ENCODE data around the gene STARD13.

Gene STARD13, protein sequence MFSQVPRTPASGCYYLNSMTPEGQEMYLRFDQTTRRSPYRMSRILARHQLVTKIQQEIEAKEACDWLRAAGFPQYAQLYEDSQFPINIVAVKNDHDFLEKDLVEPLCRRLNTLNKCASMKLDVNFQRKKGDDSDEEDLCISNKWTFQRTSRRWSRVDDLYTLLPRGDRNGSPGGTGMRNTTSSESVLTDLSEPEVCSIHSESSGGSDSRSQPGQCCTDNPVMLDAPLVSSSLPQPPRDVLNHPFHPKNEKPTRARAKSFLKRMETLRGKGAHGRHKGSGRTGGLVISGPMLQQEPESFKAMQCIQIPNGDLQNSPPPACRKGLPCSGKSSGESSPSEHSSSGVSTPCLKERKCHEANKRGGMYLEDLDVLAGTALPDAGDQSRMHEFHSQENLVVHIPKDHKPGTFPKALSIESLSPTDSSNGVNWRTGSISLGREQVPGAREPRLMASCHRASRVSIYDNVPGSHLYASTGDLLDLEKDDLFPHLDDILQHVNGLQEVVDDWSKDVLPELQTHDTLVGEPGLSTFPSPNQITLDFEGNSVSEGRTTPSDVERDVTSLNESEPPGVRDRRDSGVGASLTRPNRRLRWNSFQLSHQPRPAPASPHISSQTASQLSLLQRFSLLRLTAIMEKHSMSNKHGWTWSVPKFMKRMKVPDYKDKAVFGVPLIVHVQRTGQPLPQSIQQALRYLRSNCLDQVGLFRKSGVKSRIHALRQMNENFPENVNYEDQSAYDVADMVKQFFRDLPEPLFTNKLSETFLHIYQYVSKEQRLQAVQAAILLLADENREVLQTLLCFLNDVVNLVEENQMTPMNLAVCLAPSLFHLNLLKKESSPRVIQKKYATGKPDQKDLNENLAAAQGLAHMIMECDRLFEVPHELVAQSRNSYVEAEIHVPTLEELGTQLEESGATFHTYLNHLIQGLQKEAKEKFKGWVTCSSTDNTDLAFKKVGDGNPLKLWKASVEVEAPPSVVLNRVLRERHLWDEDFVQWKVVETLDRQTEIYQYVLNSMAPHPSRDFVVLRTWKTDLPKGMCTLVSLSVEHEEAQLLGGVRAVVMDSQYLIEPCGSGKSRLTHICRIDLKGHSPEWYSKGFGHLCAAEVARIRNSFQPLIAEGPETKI
- total RNA-seq: 0 to 0.09 reads per million in 2 donors

DNA sequence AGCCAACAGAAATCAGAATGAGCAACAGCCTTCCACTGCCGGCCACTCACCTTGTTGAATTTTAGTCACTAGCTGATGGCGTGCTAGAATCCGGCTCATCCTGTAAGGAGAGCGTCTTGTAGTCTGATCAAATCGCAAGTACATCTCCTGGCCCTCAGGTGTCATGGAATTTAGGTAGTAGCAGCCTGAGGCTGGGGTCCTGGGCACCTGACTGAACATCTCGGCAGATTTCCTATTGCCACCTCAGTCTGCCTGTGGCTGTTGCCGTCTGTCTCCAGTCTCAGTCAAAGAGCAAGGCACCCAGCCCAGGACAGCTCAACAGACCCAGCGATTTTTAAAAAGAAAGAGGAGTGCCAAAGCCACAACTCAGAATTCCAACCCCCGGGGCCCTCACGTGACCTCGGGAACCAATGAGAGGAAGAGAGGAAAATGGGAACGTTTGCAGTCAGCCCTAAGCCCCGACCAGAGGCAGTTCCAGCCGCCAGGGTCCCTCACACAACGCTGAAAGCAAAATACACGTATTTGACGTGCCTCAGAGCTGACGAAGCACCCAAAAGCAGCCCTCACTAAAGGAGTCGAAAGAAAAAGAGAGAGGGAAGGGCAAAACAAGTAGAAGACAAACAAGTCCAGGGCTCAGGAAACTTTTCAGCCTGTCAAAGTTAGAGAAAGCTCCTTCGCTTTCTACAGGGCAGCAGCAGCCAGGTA, at the start of gene STARD13:
STARD13 (minus strand) TSS at position 336 of the 705 bp plus-strand sequence; CDS start at position 219, 117 bp downstream.
- no peak for DNase-seq

GRCh38 chr13:33334831-33335230, 49.3 kb upstream of the STARD13 start:
- no peak for DNase-seq

DNA sequence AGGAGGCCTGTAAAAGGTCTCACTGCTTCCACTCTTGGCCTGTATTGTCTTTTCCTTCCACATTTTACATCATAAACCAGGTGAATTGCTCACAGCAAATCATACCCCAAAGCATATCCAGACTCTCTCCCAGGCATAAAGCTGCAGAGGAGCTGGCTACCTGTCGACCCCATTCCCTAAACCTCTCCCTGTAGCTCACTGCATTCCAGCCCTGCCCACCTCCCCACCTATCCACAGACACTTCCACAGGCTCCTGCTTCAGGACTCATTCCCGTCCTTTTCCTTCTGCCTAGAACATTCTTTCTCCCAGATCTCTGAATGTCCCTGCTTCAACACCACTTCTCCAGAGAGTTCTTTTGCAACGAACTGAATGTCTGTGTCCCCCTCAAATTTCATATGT, 46.4 kb upstream of the STARD13 start:
- no peak for DNase-seq

DNA sequence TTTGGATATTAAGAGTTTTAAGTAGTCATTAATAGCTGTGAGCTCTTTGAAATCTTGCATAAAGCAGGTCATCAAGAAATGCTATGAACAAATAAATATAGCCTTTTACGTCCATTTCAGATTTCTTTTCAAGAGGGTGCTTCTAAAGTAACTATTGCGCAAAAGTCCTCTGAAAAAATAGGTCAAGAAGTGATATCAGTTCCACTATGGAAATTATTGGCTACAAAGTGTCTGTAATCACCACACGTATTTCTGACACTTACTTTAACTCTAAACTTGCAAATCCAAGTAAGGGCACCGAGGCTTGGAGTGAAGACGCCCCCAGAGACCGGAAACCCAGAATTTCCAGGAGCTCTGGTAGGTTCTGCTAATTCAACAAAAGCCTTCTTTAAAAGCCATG, 44.9 kb upstream of the STARD13 start:
- DNase-seq: no peak

GRCh38 chr13:33328701-33329100, 43.1 kb upstream of the STARD13 start:
- DNase-seq: no peak

DNA sequence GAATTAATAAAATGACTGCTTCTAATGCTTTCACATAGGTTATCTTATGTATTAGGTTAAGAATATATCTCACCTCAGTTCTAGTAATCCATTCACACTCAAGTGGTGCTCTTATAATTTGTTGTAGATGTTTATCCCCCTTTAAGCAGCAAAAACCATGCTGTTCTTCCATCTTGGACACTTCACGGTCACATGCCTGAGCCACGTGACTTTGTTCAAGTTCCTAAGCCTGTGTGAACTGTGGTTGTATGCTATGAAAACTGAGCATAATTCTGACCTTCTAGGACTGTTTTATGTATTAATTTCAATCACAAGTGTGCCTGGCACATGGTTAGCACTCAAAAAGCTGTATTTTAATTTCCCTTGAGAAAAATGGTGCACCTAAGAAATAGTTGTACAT, 41.2 kb upstream of the STARD13 start:
- DNase-seq: no peak

- DNase-seq: no peak
These were observed 40.7 kb upstream of the STARD13 start for GRCh38 chr13:33326246-33326645.

- no peak for DNase-seq
These were observed 38.4 kb upstream of the STARD13 start for GRCh38 chr13:33323801-33324510.

DNA sequence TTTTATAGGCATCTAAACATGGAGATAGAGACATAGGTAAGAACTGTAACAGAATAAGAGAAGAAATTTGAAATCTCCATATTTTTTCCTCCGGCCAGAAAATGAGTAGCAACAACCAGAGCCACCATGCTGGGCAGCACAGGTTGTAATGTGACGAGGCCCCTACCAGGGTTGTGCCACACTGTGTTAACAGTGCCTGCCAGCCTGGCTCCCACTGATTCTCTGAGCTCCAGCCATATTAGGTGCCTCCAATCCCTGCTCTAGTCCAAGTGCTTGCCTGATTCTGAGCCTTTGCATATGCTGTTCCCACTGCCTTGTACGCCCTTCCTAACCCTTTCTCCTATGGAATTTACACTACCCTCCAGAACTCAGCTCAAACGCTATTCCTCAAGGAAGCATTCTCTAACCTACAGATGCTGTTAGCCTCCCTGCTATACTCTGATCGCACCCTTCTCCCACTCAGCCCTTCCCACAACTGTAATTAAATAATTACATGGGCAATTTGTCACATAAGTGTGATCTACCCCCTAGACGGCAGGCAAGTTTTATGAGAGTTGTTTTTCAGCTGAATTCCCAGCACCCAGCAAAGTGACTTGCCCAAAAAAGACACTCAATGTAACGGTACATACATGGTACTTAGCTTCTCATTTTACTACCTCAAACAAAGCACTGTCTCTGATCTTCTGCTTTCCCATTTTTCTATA, 37.6 kb upstream of the STARD13 start:
- no peak for DNase-seq

DNA sequence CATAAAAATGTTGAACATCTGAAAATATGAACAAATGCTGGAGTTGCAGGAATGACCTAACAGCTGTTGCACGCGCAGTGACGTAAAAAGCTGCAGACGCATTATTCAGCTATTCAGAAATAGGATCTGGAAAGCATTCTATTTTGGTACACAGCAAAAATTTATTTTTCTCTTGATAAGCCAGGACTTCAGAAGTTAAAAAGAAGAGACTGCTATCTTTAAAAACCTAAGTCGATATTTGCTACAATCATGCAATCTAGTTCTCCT, 36.9 kb upstream of the STARD13 start:
- no peak for DNase-seq

- no peak for DNase-seq
These were observed 36.4 kb upstream of the STARD13 start for GRCh38 chr13:33321686-33322542.

GRCh38 chr13:33319859-33320258, 34.3 kb upstream of the STARD13 start:
- no peak for DNase-seq

GRCh38 chr13:33318744-33319143, 33.2 kb upstream of the STARD13 start:
- no peak for DNase-seq

- no peak for DNase-seq
These were observed 32.5 kb upstream of the STARD13 start for GRCh38 chr13:33318037-33318436.

GRCh38 chr13:33316890-33317289, 31.3 kb upstream of the STARD13 start:
- DNase-seq: no peak

GRCh38 chr13:33313504-33313903, 27.9 kb upstream of the STARD13 start:
- no peak for DNase-seq

- no peak for DNase-seq
These were observed 27.3 kb upstream of the STARD13 start for GRCh38 chr13:33312861-33313212.

GRCh38 chr13:33312150-33312860, 26.8 kb upstream of the STARD13 start:
- no peak for DNase-seq

- DNase-seq: no peak
These were observed 25.5 kb upstream of the STARD13 start for GRCh38 chr13:33311040-33311439.
